ENCODE measurements around the gene ZNF595. TPM values are rescaled to one million over a fixed set of nuclear protein-coding genes. Genes with fewer than 3 reads are reported as not detected.
A peak's percentile ranks its signal among the peaks of the same experiment; 100 is the strongest.
"Not testable (repeated sequence)": the region's sequence is repeated elsewhere in the genome, so short reads cannot be mapped to it uniquely, and the experiment has no call there.

ZNF595 gene
- total RNA-seq, 2 donors from 2014 or later, result 8.9 to 67.9 TPM

DNA sequence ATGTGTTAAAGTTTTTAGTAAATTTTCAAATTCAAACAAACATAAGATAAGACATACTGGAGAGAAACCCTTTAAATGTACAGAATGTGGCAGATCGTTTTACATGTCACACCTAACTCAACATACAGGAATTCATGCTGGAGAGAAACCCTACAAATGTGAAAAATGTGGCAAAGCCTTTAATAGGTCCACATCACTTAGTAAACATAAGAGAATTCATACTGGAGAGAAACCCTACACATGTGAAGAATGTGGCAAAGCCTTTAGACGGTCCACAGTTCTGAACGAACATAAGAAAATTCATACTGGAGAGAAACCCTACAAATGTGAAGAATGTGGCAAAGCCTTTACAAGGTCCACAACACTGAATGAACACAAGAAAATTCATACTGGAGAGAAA lies 32.8 kb downstream of the ZNF595 start:
- Histone ChIP-seq H3K36me3 (peaks cover 46% of the 10 kb centered on the region), H3K4me1 (ENCODE audit: control insufficient read depth in 1 of 2, low read depth in 2 of 2) (no peaks in the 10 kb centered on the region), H3K4me3 (peak overlapping the region; percentile 38), H3K27me3 (replicated peaks; ENCODE audit: insufficient read depth) (no peaks in the 10 kb centered on the region), H3K9me3 (peaks cover 93% of the 10 kb centered on the region), H3K27ac (no peak overlapping the region)
- TF ChIP-seq, protein P1, sequence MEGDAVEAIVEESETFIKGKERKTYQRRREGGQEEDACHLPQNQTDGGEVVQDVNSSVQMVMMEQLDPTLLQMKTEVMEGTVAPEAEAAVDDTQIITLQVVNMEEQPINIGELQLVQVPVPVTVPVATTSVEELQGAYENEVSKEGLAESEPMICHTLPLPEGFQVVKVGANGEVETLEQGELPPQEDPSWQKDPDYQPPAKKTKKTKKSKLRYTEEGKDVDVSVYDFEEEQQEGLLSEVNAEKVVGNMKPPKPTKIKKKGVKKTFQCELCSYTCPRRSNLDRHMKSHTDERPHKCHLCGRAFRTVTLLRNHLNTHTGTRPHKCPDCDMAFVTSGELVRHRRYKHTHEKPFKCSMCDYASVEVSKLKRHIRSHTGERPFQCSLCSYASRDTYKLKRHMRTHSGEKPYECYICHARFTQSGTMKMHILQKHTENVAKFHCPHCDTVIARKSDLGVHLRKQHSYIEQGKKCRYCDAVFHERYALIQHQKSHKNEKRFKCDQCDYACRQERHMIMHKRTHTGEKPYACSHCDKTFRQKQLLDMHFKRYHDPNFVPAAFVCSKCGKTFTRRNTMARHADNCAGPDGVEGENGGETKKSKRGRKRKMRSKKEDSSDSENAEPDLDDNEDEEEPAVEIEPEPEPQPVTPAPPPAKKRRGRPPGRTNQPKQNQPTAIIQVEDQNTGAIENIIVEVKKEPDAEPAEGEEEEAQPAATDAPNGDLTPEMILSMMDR (IDR thresholded peaks at IDR 0.05), result no peak
- DNase-seq (ENCODE audit: low spot score), result no peak
- ATAC-seq (ENCODE audit: insufficient number of reproducible peaks, low FRiP score, low read depth), result no peak

DNA sequence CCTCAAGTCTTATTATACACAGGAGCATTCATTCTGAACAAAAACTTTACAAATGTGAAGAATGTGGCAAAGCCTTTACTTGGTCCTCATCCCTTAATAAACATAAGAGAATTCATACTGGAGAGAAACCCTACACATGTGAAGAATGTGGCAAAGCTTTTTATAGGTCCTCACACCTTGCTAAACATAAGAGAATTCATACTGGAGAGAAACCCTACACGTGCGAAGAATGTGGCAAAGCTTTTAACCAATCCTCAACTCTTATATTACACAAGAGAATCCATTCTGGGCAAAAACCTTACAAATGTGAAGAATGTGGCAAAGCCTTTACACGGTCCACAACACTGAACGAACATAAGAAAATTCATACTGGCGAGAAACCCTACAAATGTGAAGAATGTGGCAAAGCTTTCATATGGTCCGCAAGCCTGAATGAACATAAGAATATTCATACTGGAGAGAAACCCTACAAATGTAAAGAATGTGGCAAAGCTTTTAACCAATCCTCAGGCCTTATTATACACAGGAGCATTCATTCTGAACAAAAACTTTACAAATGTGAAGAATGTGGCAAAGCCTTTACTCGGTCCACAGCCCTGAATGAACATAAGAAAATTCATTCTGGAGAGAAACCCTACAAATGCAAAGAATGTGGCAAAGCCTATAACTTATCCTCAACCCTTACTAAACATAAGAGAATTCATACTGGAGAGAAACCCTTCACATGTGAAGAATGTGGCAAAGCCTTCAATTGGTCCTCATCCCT lies 33.6 kb downstream of the ZNF595 start:
- H3K4me3 ChIP-seq, result peak overlapping the region; percentile 38
- not testable (repeated sequence) for DNase-seq (ENCODE audit: low spot score); H3K27ac ChIP-seq; ATAC-seq (ENCODE audit: insufficient number of reproducible peaks, low FRiP score, low read depth); H3K27me3 ChIP-seq (replicated peaks; ENCODE audit: insufficient read depth); H3K4me1 ChIP-seq (ENCODE audit: control insufficient read depth in 1 of 2, low read depth in 2 of 2)
- peaks cover 39% of the 10 kb centered on the region for H3K36me3 ChIP-seq
- peaks cover 93% of the 10 kb centered on the region for H3K9me3 ChIP-seq

DNA sequence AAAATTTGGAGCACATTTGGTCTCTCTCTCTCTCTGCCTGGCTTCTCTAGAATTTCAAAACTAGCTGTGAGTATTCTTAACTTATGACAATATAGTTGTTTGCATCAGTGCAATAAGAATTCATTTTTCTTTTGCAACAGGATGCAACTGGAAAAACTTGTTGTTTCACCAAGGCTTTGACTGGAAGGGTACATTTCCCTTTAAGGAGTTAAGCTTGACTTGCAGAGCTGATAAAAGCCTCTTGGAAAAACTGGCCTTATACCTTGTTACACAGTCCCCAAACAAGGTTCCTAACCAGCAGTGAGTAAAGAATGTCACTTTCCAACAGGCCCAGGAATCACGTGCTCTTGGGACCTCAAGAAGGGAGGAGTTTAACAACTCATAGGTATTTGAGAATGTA lies 45.3 kb downstream of the ZNF595 start:
- ATAC-seq (ENCODE audit: insufficient number of reproducible peaks, low FRiP score, low read depth) (no peak), DNase-seq (ENCODE audit: low spot score) (no peak)
- no peak overlapping the region for H3K27ac ChIP-seq
- H3K9me3 ChIP-seq, result peaks cover 82% of the 10 kb centered on the region
- H3K27me3 ChIP-seq (replicated peaks; ENCODE audit: insufficient read depth), result no peaks in the 10 kb centered on the region
- no peaks in the 10 kb centered on the region for H3K4me1 ChIP-seq (ENCODE audit: control insufficient read depth in 1 of 2, low read depth in 2 of 2)
- no peaks in the 10 kb centered on the region for H3K36me3 ChIP-seq
- no peak overlapping the region for H3K4me3 ChIP-seq
- TF ChIP-seq, protein P1 (IDR thresholded peaks at IDR 0.05), result no peak

DNA sequence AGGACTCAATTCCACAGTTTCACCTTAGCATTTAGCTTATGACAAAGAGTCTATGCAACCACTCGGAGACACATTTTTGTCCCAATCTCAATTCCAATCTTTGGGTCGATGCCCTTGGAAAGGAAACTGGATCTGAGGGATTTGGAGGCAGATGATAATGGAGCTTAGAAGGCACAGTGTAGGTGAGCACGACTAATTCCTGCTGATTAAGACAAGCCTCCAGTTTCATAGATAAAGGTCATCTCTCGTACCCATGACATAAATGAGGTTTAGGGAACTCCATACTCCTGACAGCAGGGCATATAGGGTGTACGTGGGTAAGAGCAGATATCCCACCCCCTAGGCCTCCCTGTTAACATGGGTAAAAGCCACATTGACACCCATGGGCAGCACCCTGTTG lies 46.7 kb downstream of the ZNF595 start:
- Histone ChIP-seq H3K27me3 (replicated peaks; ENCODE audit: insufficient read depth) (no peaks in the 10 kb centered on the region), H3K36me3 (no peaks in the 10 kb centered on the region), H3K4me1 (ENCODE audit: control insufficient read depth in 1 of 2, low read depth in 2 of 2) (no peaks in the 10 kb centered on the region), H3K4me3 (no peak overlapping the region), H3K9me3 (peaks cover 69% of the 10 kb centered on the region), H3K27ac (no peak overlapping the region)
- ATAC-seq (ENCODE audit: insufficient number of reproducible peaks, low FRiP score, low read depth) (no peak), DNase-seq (ENCODE audit: low spot score) (no peak)
- TF ChIP-seq, protein P1 (IDR thresholded peaks at IDR 0.05), result no peak

DNA sequence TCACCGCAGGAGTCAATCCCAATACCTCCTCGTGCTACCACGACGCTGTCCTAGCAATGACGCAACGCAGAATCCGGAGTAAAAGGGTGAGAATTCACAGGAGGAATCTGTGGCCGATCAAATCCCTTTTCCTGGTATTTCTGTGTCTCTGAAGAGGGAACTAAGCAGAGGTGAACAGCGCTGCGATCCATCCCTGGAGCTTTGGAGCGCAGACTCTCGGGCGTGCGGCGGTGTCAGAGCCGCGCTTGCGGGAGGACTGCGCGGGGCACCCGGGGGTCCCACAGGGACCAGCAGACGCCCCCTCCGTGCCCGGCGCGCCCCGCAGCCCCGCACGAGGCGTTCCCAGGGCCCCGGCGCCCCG lies 53.9 kb downstream of the ZNF595 start:
- no peak for ATAC-seq (ENCODE audit: insufficient number of reproducible peaks, low FRiP score, low read depth)
- no peaks in the 10 kb centered on the region for H3K4me1 ChIP-seq (ENCODE audit: control insufficient read depth in 1 of 2, low read depth in 2 of 2)
- DNase-seq (ENCODE audit: low spot score), result no peak
- no peaks in the 10 kb centered on the region for H3K36me3 ChIP-seq
- H3K4me3 ChIP-seq, result peak overlapping the region; percentile 39
- TF ChIP-seq, protein P1 (IDR thresholded peaks at IDR 0.05), result no peak
- peaks cover 14% of the 10 kb centered on the region for H3K9me3 ChIP-seq
- H3K27ac ChIP-seq, result no peak overlapping the region
- H3K27me3 ChIP-seq (replicated peaks; ENCODE audit: insufficient read depth), result no peaks in the 10 kb centered on the region
